H1 (cell line): ENCODE measurements around the gene RTN3. TPM values are rescaled to one million over a fixed set of nuclear protein-coding genes. Genes with fewer than 3 reads are reported as not detected.

ENCODE experiments used
- CHD7 ChIP-seq: fragments of 300-600 bp; sonication (generic); IDR thresholded peaks from 2 replicates; pipeline ENCODE4 v1.7.1; 2012; ENCODE audit warnings: low read length, moderate library complexity, mild to moderate bottlenecking, inconsistent platforms; ENCODE audit not compliant: insufficient replicate concordance
- MAFK ChIP-seq: IDR thresholded peaks from 2 replicates; pipeline ENCODE4 v1.6.1; 2012; ENCODE audit warnings: low read depth, mild to moderate bottlenecking, improper control_type of control experiment, low read length
- RAD21 ChIP-seq, 2 experiments: IDR thresholded peaks in 1 of 2; conservative IDR thresholded peaks in 1 of 2; 2 replicates each; pipeline ENCODE4 v1.6.1; 2011; ENCODE audit warnings: low read depth in 2 of 2, low read length in 2 of 2, improper control_type of control experiment in 1 of 2, inconsistent platforms in 1 of 2, mild to moderate bottlenecking in 1 of 2, moderate library complexity in 1 of 2
- TBP ChIP-seq: IDR thresholded peaks from 2 replicates; pipeline ENCODE4 v1.6.1; 2011; ENCODE audit warnings: low read depth, low read length, improper control_type of control experiment
- polyA plus RNA-seq, 7 experiments: library from polyadenylated mRNA; depleted of rRNA in 3 of 7; stranded (reverse) in 5 of 7; unstranded in 2 of 7; fragments of >200 nt in 5 of 7; fragments of 200-250 nt in 2 of 7; gene quantifications; 1 replicate in 5 of 7; 2 replicates in 1 of 7; 4 replicates in 1 of 7; pipeline versions ENCODE4 v1.2.1 to v1.2.3, GENCODE V29; 2011 to 2013; ENCODE audit warnings: missing spikeins in 2 of 7, mixed read lengths in 2 of 7
- total RNA-seq: library from RNA; stranded (reverse); fragmentation: NEBNext Ultra II Directional; extraction: Animal tissue kit (Norgen Biotek cat#: 25700); gene quantifications from 2 replicates; pipeline ENCODE4 v1.2.1, GENCODE V29; 2021

RTN3 gene
- total and polyA plus RNA-seq, 2 of the 8 experiments (the other 6 are each of a cell fraction or from before 2014, with no cell fraction given), result 160 to 203 TPM

- no peak for TF ChIP-seq CHD7
- TF ChIP-seq TBP, result no peak
- TF ChIP-seq MAFK, result no peak
- TF ChIP-seq RAD21 (IDR thresholded peaks at IDR 0.05 in 1 of 2, conservative IDR thresholded peaks at IDR 0.05 in 1 of 2; ENCODE audit: low read depth in 2 of 2, low read length in 2 of 2), result no peak
Measured at GRCh38 chr11:63639199-63639832, 42.0 kb upstream of the RTN3 start (continued).
